ENCODE data around the gene VWDE. TPM values are rescaled to one million over a fixed set of nuclear protein-coding genes. Genes with fewer than 3 reads are reported as not detected.

The VWDE gene
- total RNA-seq, 1 donor from 2014 or later: 0.77 TPM

DNA sequence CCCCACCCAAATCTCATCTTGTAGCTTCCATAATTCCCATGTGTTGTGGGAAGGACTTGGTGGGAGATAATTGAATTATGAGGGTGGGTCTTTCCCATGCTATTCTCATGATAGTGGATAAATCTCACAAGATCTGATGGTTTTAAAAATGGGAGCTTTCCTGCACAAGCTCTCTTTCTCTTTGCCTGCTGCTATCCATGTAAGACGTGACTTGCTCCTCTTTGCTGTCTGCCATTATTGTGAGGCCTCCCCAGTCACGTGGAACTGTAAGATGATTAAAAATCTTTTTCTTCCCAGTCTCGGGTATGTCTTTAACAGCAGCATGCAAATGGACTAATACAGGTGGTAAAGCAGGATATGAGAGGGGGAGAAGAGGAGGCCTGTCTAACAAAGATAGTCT, 104.3 kb downstream of the VWDE start:
- FAIRE-seq (no peak), DNase-seq (ENCODE audit: low read depth) (no peak)
- Mint-ChIP-seq H3K9me3 (ENCODE audit: unreplicated experiment) (no peaks in the 10 kb centered on the region), H3K27me3 (ENCODE audit: low read depth, unreplicated experiment) (no peaks in the 10 kb centered on the region), H3K36me3 (ENCODE audit: low read depth, unreplicated experiment) (no peaks in the 10 kb centered on the region), H3K4me3 (ENCODE audit: unreplicated experiment) (no peak overlapping the region), H3K4me1 (ENCODE audit: low read depth, unreplicated experiment) (peaks cover 10% of the 10 kb centered on the region), H3K27ac (ENCODE audit: unreplicated experiment) (no peak overlapping the region)
- H3K27me3 ChIP-seq (ENCODE audit: insufficient read depth, low read length): no peaks in the 10 kb centered on the region
- H3K79me2 ChIP-seq (ENCODE audit: insufficient read depth, low read length): no peaks in the 10 kb centered on the region
- H3K4me3 ChIP-seq (ENCODE audit: insufficient read depth, low read depth, low read length): no peak overlapping the region
- H3K27ac ChIP-seq (ENCODE audit: low read depth, low read length): no peak overlapping the region
- no peaks in the 10 kb centered on the region for H3K9me3 ChIP-seq (ENCODE audit: insufficient read depth, low read depth, low read length)
- no peak for TF ChIP-seq EZH2 (IDR thresholded peaks at IDR 0.05; ENCODE audit: insufficient read depth, low read length)
- TF ChIP-seq, protein P1, sequence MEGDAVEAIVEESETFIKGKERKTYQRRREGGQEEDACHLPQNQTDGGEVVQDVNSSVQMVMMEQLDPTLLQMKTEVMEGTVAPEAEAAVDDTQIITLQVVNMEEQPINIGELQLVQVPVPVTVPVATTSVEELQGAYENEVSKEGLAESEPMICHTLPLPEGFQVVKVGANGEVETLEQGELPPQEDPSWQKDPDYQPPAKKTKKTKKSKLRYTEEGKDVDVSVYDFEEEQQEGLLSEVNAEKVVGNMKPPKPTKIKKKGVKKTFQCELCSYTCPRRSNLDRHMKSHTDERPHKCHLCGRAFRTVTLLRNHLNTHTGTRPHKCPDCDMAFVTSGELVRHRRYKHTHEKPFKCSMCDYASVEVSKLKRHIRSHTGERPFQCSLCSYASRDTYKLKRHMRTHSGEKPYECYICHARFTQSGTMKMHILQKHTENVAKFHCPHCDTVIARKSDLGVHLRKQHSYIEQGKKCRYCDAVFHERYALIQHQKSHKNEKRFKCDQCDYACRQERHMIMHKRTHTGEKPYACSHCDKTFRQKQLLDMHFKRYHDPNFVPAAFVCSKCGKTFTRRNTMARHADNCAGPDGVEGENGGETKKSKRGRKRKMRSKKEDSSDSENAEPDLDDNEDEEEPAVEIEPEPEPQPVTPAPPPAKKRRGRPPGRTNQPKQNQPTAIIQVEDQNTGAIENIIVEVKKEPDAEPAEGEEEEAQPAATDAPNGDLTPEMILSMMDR (IDR thresholded peaks at IDR 0.05; ENCODE audit: insufficient read depth, low read depth, low read length): no peak
- H2AFZ ChIP-seq (ENCODE audit: low read depth, low read length): no peak overlapping the region
- no peak overlapping the region for H3K4me2 ChIP-seq (ENCODE audit: low read length)
- no peak overlapping the region for H3K9ac ChIP-seq (ENCODE audit: low read length)
- peaks cover 4% of the 10 kb centered on the region for H3K4me1 ChIP-seq (ENCODE audit: insufficient read depth, low read length)
- H3K36me3 ChIP-seq (ENCODE audit: insufficient read depth, low read length): no peaks in the 10 kb centered on the region
- no peaks in the 10 kb centered on the region for H4K20me1 ChIP-seq (ENCODE audit: insufficient read depth, low read length)

DNA sequence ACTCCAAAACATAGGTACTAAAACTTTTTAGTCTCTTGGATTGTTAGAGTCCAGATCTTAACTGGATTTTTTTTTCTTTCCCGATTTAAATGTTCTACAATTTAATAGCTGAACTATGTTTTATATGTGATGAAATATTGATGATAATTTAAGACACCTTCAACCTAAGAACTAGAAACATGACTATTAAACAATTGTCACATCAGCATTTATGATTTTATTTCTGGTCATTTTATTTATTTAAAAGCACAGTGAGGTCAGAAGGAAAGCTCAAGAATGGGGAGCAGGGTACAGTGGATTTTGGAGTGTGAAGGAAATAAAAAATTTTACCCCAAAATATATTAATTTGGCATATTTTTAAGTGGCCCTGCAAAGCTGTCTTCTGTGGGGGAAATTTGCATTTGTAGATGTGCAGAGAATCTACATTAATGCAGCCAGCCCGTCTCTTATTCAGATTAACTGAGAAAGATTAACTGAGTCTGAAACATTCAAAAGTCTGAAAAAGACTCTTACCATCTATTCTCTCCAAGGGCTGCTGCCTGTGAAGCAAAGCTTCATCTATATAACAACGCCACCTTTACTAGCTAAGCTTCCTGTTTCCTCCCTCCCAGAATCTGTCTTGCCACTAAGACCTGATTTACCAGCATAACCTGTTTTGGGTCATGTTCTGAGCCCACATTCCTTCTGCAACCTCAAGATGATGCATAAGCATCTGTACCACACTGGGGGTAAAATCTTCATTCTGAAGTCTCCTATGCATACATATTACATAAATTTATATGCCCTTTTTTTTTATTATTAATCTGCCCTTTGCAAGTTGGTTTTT, 106.2 kb downstream of the VWDE start:
- no peaks in the 10 kb centered on the region for H3K36me3 ChIP-seq (ENCODE audit: insufficient read depth, low read length)
- Mint-ChIP-seq H3K27me3 (ENCODE audit: low read depth, unreplicated experiment) (no peaks in the 10 kb centered on the region), H3K9me3 (ENCODE audit: unreplicated experiment) (no peaks in the 10 kb centered on the region), H3K4me3 (ENCODE audit: unreplicated experiment) (no peak overlapping the region), H3K4me1 (ENCODE audit: low read depth, unreplicated experiment) (no peaks in the 10 kb centered on the region), H3K27ac (ENCODE audit: unreplicated experiment) (no peak overlapping the region), H3K36me3 (ENCODE audit: low read depth, unreplicated experiment) (no peaks in the 10 kb centered on the region)
- no peak for TF ChIP-seq EZH2 (IDR thresholded peaks at IDR 0.05; ENCODE audit: insufficient read depth, low read length)
- TF ChIP-seq, protein P1 (IDR thresholded peaks at IDR 0.05; ENCODE audit: insufficient read depth, low read depth, low read length): no peak
- H3K9me3 ChIP-seq (ENCODE audit: insufficient read depth, low read depth, low read length): no peaks in the 10 kb centered on the region
- no peak overlapping the region for H3K4me3 ChIP-seq (ENCODE audit: insufficient read depth, low read depth, low read length)
- H3K27me3 ChIP-seq (ENCODE audit: insufficient read depth, low read length): no peaks in the 10 kb centered on the region
- H2AFZ ChIP-seq (ENCODE audit: low read depth, low read length): no peak overlapping the region
- H3K4me2 ChIP-seq (ENCODE audit: low read length): no peak overlapping the region
- H3K27ac ChIP-seq (ENCODE audit: low read depth, low read length): no peak overlapping the region
- DNase-seq (ENCODE audit: low read depth): no peak
- H3K79me2 ChIP-seq (ENCODE audit: insufficient read depth, low read length): no peaks in the 10 kb centered on the region
- H4K20me1 ChIP-seq (ENCODE audit: insufficient read depth, low read length): no peaks in the 10 kb centered on the region
- no peaks in the 10 kb centered on the region for H3K4me1 ChIP-seq (ENCODE audit: insufficient read depth, low read length)
- no peak for FAIRE-seq
- H3K9ac ChIP-seq (ENCODE audit: low read length): no peak overlapping the region

DNA sequence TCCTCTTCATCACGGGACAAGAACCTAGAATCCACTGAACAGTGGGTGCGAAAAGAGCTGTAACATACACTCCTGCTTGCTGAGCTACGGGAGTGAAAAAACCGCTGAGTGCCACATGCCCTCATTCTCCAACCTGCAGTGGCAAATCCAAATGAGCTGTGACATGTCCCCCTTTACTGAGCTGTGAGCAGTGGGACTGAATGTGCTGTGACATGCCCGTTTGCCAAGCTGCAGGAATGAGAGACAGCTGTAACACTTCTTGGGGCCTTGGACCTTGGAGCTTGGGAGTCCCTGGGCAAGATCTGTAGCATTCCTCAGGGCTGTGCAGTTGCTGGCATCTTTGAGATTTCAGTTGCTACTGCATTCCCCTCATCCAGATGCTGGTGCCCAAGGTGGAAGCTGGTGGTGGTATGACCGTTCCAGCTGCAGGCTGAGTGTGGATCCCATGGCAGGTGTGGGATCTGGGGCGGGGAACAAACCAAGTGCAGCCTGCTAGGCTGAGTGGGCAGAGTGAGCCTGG, 107.6 kb downstream of the VWDE start:
- H3K27me3 Mint-ChIP-seq (ENCODE audit: low read depth, unreplicated experiment): no peaks in the 10 kb centered on the region
- H3K9me3 ChIP-seq (ENCODE audit: insufficient read depth, low read depth, low read length): peaks cover 4% of the 10 kb centered on the region
- no peak for FAIRE-seq
- no peaks in the 10 kb centered on the region for H3K4me1 ChIP-seq (ENCODE audit: insufficient read depth, low read length)
- H3K27ac ChIP-seq (ENCODE audit: low read depth, low read length): no peak overlapping the region
- no peak overlapping the region for H3K27ac Mint-ChIP-seq (ENCODE audit: unreplicated experiment)
- no peaks in the 10 kb centered on the region for H3K27me3 ChIP-seq (ENCODE audit: insufficient read depth, low read length)
- DNase-seq (ENCODE audit: low read depth): no peak
- H3K36me3 Mint-ChIP-seq (ENCODE audit: low read depth, unreplicated experiment): no peaks in the 10 kb centered on the region
- no peaks in the 10 kb centered on the region for H3K36me3 ChIP-seq (ENCODE audit: insufficient read depth, low read length)
- no peak overlapping the region for H3K4me3 ChIP-seq (ENCODE audit: insufficient read depth, low read depth, low read length)
- no peaks in the 10 kb centered on the region for H3K79me2 ChIP-seq (ENCODE audit: insufficient read depth, low read length)
- no peaks in the 10 kb centered on the region for H3K9me3 Mint-ChIP-seq (ENCODE audit: unreplicated experiment)
- H2AFZ ChIP-seq (ENCODE audit: low read depth, low read length): no peak overlapping the region
- no peaks in the 10 kb centered on the region for H4K20me1 ChIP-seq (ENCODE audit: insufficient read depth, low read length)
- H3K9ac ChIP-seq (ENCODE audit: low read length): no peak overlapping the region
- H3K4me1 Mint-ChIP-seq (ENCODE audit: low read depth, unreplicated experiment): no peaks in the 10 kb centered on the region
- H3K4me2 ChIP-seq (ENCODE audit: low read length): no peak overlapping the region
- TF ChIP-seq, protein P1 (IDR thresholded peaks at IDR 0.05; ENCODE audit: insufficient read depth, low read depth, low read length): no peak
- no peak for TF ChIP-seq EZH2 (IDR thresholded peaks at IDR 0.05; ENCODE audit: insufficient read depth, low read length)
- H3K4me3 Mint-ChIP-seq (ENCODE audit: unreplicated experiment): no peak overlapping the region

All from astrocyte (in vitro differentiated cells and primary cell).